ENCODE measurements around the gene MYOG.

The MYOG gene

DNA sequence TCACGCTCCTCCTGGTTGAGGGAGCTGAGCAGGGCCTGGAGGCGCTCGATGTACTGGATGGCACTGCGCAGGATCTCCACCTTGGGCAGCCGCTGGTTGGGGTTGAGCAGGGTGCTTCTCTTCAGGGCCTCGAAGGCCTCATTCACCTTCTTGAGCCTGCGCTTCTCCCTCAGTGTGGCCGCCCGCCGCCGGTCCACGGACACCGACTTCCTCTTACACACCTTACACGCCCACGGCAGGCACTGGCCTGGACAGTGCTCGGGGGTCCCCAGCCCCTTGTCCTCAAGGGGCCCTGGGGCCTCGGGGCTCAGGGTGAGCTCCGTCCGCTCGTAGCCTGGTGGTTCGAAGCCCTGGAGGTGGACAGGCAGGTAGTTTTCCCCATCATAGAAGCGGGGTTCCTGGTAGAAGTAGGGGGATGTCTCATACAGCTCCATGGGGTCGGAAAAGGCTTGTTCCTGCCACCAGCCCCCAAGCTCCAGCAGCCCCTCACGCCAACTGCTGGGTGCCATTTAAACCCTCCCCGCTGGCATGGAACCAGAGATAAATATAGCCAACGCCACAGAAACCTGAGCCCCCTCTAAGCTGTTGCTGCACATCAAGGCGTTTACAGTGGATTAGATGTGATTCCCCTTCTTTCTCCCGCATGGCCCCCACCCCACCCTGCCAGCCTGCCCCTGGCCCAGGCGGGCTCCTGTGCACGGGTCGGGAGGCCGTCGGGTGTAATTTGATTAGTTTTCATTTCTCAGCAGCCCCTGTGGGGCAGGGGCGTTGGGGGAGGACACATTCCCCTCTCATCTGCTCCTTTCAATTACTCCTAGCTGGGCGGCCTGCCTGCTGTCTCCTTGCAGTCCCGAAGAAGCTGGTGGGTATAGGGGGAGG is at the start of gene MYOG:
MYOG (minus strand) TSS at position 485 of the 879 bp plus-strand sequence; CDS start at position 434, 51 bp downstream.
- no peak for DNase-seq (ENCODE audit: low spot score)

- DNase-seq (ENCODE audit: low spot score), result peak; percentile 60
Observed at GRCh38 chr1:203133970-203134725, 48.3 kb upstream of the MYOG start.

GRCh38 chr1:203131548-203132200 is 45.9 kb upstream of the MYOG start:
- no peak for DNase-seq (ENCODE audit: low spot score)

DNA sequence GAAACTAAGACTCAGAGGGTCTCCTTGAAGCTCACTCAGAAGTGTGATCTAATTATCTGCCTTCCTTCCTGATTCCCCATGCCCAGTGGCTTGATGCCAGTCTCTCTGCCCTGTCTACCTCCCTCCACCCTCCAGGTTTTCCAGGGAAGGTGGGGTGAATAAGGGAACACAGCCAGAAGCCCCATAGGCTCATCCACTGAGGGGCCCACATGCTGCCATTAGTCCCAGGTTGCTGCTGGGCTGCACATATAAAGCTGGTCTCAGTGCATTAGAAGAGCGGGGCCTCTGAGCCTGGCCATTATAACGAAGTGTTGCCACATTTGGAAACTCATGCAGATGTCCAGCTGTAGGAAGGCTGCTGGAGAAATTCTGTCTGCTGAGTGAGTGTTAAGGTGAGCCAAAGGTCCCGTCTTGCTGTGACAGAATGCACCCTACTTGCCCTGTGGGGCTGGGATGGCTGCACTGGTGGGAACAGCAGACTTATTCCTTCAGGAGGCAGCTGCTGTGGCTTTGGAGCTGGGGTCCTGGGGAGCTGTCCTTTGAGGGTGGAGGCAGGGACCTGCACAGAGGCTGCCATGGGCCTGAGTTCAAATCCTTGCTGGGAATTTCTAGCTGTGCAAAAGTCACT is 44.7 kb upstream of the MYOG start:
- DNase-seq (ENCODE audit: low spot score), result no peak

DNA sequence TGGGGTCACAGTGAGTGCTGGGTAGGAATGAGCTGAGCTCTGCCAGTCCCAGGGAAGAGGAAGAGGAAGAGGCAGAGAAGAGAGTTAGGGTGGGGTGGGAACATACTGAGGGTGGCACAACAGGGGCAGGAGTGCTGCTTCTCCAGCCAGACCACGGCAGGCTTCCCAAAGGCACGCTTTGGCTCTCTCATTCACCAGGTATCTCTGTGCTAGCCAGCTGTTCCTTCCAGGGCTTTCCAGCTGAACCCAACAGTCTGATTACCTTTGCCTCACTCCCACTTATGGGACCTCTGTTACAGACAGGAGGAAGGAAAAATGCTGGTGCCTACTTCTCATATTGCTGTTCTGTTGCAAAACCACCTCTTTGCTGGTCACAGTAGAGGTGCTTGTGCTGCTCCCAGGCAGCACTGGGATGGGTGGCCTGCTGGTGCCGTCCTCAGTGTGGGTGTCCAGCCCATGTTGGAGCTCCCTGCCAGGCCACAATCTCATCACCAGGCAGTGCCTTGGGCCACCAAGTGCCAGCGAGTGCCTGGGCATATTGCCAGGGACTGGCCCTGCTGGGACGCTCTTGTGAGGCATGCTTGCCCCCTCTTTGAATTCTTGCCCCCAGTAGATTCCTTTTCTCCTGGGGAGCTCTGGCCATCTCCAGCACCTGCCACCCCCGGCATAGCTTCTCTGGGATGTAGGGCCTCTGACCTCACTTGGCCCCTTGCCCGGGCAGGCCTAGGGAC is 43.9 kb upstream of the MYOG start:
- peak; percentile 96 for DNase-seq (ENCODE audit: low spot score)

GRCh38 chr1:203128716-203129500 is 43.1 kb upstream of the MYOG start:
- DNase-seq (ENCODE audit: low spot score), result peak; percentile 70

DNA sequence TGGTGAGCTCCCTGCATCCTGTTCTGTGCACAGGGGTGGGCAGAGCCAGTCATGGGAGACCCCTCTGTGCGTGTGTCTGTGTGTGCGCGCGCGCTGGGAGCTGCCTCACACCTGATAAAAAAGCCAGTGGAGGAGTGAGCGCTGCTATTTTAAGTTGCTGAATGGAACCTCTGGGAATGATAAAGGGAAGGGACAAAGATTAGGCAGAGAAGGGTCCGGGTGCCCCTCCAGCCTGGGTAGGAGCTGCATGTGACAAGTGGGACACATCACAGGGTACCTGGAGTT is 42.6 kb upstream of the MYOG start:
- DNase-seq (ENCODE audit: low spot score), result no peak

DNA sequence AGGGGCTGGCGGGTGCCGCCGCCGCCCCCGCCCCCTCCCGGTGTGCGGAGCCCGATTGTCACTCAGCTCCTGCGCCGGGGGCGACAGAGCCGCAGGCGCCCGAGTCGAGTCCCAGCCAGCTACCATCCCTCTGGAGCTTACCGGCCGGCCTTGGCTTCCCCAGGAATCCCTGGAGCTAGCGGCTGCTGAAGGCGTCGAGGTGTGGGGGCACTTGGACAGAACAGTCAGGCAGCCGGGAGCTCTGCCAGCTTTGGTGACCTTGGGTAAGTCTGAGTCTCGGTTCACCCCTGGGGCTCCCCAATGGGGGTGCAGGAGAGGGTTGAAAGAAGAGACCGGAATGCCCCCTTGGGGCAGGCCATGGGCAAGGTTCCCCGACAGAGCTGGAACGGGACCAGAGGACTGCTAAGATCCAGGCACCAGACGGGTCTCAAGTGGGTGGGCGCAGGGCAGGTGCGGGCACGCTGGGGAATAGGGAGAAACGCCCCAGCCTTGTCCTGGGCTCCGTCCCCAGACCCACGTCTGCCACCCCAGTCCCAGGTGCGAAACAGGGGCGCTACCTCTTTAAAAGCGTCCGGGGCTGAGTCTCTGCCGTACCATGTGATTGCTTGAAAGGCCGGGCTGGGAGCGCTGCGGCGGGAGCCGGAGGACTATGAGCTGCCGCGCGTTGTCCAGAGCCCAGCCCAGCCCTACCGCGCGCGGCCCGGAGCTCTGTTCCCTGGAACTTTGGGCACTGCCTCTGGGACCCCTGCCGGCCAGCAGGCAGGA is 42.0 kb upstream of the MYOG start, which contains the start of gene ADORA1:
ADORA1 (plus strand) TSS at position 61 of the 765 bp plus-strand sequence. CDS start 1,116 bp downstream, outside the sequence.
- DNase-seq (ENCODE audit: low spot score), result peak; percentile 88

GRCh38 chr1:203126866-203127665 is 41.3 kb upstream of the MYOG start:
- DNase-seq (ENCODE audit: low spot score), result no peak

DNA sequence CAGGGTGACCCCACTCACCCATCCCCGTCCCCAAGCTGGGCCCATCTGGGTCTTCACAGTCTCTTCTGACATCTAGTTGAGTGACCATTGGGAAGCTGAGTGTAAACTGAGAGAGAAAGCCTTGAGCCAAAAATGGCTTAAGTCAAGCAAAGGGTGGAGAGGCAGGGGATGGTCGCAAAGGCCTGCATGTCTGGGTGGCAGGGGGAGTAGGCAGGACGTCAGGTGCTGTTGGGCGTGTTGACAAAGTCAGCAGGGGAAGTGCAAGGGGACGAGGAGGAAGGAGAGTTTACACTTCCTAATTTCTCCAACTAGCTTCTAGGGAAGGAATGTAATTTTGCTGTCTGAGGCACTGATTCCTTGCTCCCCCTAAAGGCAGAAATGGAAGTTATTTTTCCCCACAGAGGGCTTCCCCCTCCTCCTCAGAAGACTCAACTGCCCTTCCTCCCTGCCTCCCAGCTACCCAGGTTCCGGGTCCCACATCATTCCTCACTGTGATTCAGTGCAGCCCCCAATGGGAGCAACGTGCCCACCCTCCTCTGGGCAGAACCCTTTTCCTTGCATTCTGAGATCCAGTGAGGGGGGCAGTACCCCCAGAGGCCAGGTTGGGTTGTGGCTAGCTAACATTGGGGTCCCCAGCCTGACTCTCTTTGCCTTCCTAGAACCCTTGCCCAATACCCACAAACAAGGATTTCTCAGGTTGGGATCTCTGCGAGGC is 40.5 kb upstream of the MYOG start:
- DNase-seq (ENCODE audit: low spot score), result peak; percentile 75

GRCh38 chr1:203124546-203125317 is 38.9 kb upstream of the MYOG start:
- no peak for DNase-seq (ENCODE audit: low spot score)

GRCh38 chr1:203124011-203124410 is 38.2 kb upstream of the MYOG start:
- no peak for DNase-seq (ENCODE audit: low spot score)

- no peak for DNase-seq (ENCODE audit: low spot score)
Observed at GRCh38 chr1:203122159-203122558, 36.3 kb upstream of the MYOG start.

GRCh38 chr1:203121186-203122015 is 35.6 kb upstream of the MYOG start:
- DNase-seq (ENCODE audit: low spot score), result no peak

DNA sequence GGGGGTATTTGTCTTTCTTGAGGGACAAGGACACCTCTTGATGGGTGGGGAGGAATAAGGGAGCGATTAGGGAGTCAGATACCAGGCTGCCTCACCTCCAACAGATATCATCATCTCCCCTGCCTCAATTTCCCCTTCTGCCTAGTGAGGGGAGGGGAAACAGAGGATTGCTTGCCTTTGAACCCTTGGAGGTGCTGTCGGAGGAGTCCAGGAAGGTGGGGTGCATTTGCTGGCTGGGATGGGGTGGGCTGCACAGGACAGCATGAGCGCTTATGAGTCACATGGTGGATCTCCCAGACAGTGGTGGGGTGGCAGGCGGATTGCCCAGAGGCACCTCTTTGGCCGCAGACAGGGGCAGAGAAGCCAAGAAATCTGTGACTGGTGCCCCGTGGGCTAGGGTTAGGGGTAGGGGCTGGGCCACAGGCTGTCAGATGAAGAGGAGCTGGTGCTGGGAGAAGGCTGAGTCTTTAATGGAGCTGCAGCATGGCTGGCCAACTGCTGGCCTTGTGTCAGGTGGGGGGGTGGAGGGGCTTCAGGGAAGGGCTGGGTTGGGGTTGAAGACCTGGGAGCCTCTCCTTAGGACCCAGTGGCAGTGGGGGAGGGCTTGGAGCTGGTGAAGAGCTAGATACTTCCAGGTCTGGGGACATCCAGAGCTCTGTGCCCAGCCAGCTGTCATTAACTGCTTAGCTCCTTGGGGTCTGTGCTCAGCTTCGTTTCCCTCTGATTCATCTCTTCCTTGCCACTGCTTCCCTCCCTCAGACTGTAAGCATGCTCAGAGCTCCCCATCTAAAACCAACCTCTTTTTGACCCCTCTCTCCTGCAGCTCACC is 34.7 kb upstream of the MYOG start:
- no peak for DNase-seq (ENCODE audit: low spot score)
